GM23338 (cell line): ENCODE results near the gene INPP4B. TPM values are rescaled to one million over a fixed set of nuclear protein-coding genes. Genes with fewer than 3 reads are reported as not detected.

ENCODE experiments used
- ATAC-seq: fragments of 200-7000 bp; cut with Tn5 transposase; 3 replicates; pipeline ENCODE4 v1.9.1; 2020
- DNase-seq: peaks from one replicate; pipeline ENCODE4 v3.0.0-alpha.2; 2015; ENCODE audit warnings: low spot score
- H2AFZ ChIP-seq: fragments of 200-600 bp; sonication (generic); 2 replicates; pipeline ENCODE4 v1.8.0; 2016; ENCODE audit warnings: antibody characterized with exemption, mild to moderate bottlenecking, moderate library complexity
- H3F3A ChIP-seq: fragments of 200-600 bp; sonication (generic); replicated peaks from 2 replicates; pipeline ENCODE4 v1.8.0; 2017; ENCODE audit warnings: antibody characterized with exemption, mixed run types, low read depth
- H3K27ac ChIP-seq: fragments of 200-600 bp; sonication (generic); 2 replicates; pipeline ENCODE4 v1.6.1; 2016; ENCODE audit warnings: low read depth
- H3K27me3 ChIP-seq: fragments of 200-600 bp; sonication (generic); 2 replicates; pipeline ENCODE4 v1.8.0; 2016; ENCODE audit warnings: mild to moderate bottlenecking, mixed run types, moderate library complexity; ENCODE audit not compliant: insufficient read depth
- H3K36me3 ChIP-seq: fragments of 200-600 bp; sonication (generic); 2 replicates; pipeline ENCODE4 v1.8.0; 2016; ENCODE audit warnings: mild to moderate bottlenecking; ENCODE audit not compliant: insufficient read depth
- H3K4me1 ChIP-seq: fragments of 200-600 bp; sonication (generic); 2 replicates; pipeline ENCODE4 v1.8.0; 2016; ENCODE audit warnings: mild to moderate bottlenecking, moderate library complexity; ENCODE audit not compliant: insufficient read depth
- H3K4me2 ChIP-seq: fragments of 200-600 bp; sonication (generic); 2 replicates; pipeline ENCODE4 v1.7.1; 2017; ENCODE audit warnings: mixed run types
- H3K4me3 ChIP-seq: fragments of 200-600 bp; sonication (generic); 2 replicates; pipeline ENCODE4 v1.6.1; 2016; ENCODE audit warnings: mixed run types
- H3K79me2 ChIP-seq: fragments of 200-600 bp; sonication (generic); replicated peaks from 2 replicates; pipeline ENCODE4 v1.8.0; 2017; ENCODE audit warnings: mild to moderate bottlenecking; ENCODE audit not compliant: insufficient read depth
- H3K9me2 ChIP-seq: fragments of 200-600 bp; sonication (generic); 2 replicates; pipeline ENCODE4 v1.8.0; 2017; ENCODE audit not compliant: insufficient read depth
- H4K20me1 ChIP-seq: fragments of 200-600 bp; sonication (generic); replicated peaks from 2 replicates; pipeline ENCODE4 v1.8.0; 2017; ENCODE audit warnings: mild to moderate bottlenecking; ENCODE audit not compliant: insufficient read depth
- H3K27ac Mint-ChIP-seq: 2 replicates; pipeline ENCODE4 v1.8.0; 2020; ENCODE audit warnings: inconsistent platforms, mild to moderate bottlenecking, moderate library complexity, mixed read lengths
- H3K27me3 Mint-ChIP-seq: 3 replicates; pipeline ENCODE4 v1.8.0; 2022; ENCODE audit warnings: low read depth, mild to moderate bottlenecking, moderate library complexity, mixed read lengths, inconsistent platforms; ENCODE audit not compliant: insufficient read depth, poor library complexity
- H3K36me3 Mint-ChIP-seq: 3 replicates; pipeline ENCODE4 v1.8.0; 2021; ENCODE audit warnings: low read depth, mild to moderate bottlenecking, inconsistent platforms, moderate library complexity, mixed read lengths
- H3K4me1 Mint-ChIP-seq: 3 replicates; pipeline ENCODE4 v1.8.0; 2020; ENCODE audit warnings: mild to moderate bottlenecking, inconsistent platforms, mixed read lengths
- H3K4me3 Mint-ChIP-seq: 3 replicates; pipeline ENCODE4 v1.8.0; 2021; ENCODE audit warnings: moderate library complexity, mild to moderate bottlenecking, inconsistent platforms, mixed read lengths
- H3K9me3 Mint-ChIP-seq: 3 replicates; pipeline ENCODE4 v1.8.0; 2020; ENCODE audit warnings: moderate library complexity, mild to moderate bottlenecking, inconsistent platforms, mixed read lengths
- CREB1 ChIP-seq: fragments of 250-450 bp; sonication (Bioruptor Pico); IDR thresholded peaks from 2 replicates; pipeline ENCODE4 v1.5.0; 2020; ENCODE audit warnings: low read depth, mild to moderate bottlenecking, moderate library complexity
- ETS1 ChIP-seq: IDR thresholded peaks from 2 replicates; pipeline ENCODE4 v1.6.1; 2016; ENCODE audit warnings: antibody characterized with exemption
- EZH2 ChIP-seq: fragments of 200-600 bp; sonication (generic); IDR thresholded peaks from one replicate; pipeline ENCODE4 v1.8.0; 2017; ENCODE audit warnings: antibody characterized with exemption, mild to moderate bottlenecking, low read depth; ENCODE audit not compliant: unreplicated experiment
- EZH2phosphoT487 ChIP-seq: fragments of 200-600 bp; sonication (generic); IDR thresholded peaks from one replicate; pipeline ENCODE4 v1.8.1; 2018; ENCODE audit warnings: antibody characterized with exemption; ENCODE audit not compliant: unreplicated experiment
- JUNB ChIP-seq: IDR thresholded peaks from one replicate; pipeline ENCODE4 v1.6.1; 2016; ENCODE audit warnings: antibody characterized with exemption; ENCODE audit not compliant: unreplicated experiment
- NANOG ChIP-seq: IDR thresholded peaks from 2 replicates; pipeline ENCODE4 v1.6.1; 2016; ENCODE audit warnings: antibody characterized with exemption, borderline replicate concordance
- POLR2AphosphoS5 ChIP-seq: IDR thresholded peaks from 2 replicates; pipeline ENCODE4 v1.6.1; 2016; ENCODE audit warnings: antibody characterized with exemption, low read depth
- REST ChIP-seq: IDR thresholded peaks from one replicate; pipeline ENCODE4 v1.6.1; 2018; ENCODE audit warnings: antibody characterized with exemption; ENCODE audit not compliant: unreplicated experiment
- STAT1 ChIP-seq: IDR thresholded peaks from one replicate; pipeline ENCODE4 v1.6.1; 2016; ENCODE audit warnings: antibody characterized with exemption; ENCODE audit not compliant: unreplicated experiment
- ZNF114 ChIP-seq: fragments of 250-450 bp; sonication (Bioruptor Pico); IDR thresholded peaks from 2 replicates; pipeline ENCODE4 v1.5.0; 2020; ENCODE audit warnings: mild to moderate bottlenecking, moderate library complexity
- ZNF331 ChIP-seq: fragments of 250-450 bp; sonication (Bioruptor Pico); IDR thresholded peaks from 2 replicates; pipeline ENCODE4 v1.5.0; 2020; ENCODE audit warnings: low read depth, mild to moderate bottlenecking, moderate library complexity
- ZNF462 ChIP-seq: fragments of 250-450 bp; sonication (Bioruptor Pico); IDR thresholded peaks from 2 replicates; pipeline ENCODE4 v1.5.0; 2020; ENCODE audit warnings: mild to moderate bottlenecking, moderate library complexity
- polyA plus RNA-seq: library from polyadenylated mRNA; unstranded; fragments of >200 nt; fragmentation: Nextera tagmentation; extraction: Ambion mirVana; gene quantifications from 2 replicates; pipeline ENCODE4 v1.2.1, GENCODE V29; 2016
- total RNA-seq: library from RNA; depleted of rRNA; stranded (reverse); fragments of >200 nt; shearing (Covaris generic); gene quantifications from 2 replicates; pipeline ENCODE4 v1.2.3, GENCODE V29; 2014

Gene INPP4B
- total and polyA plus RNA-seq, 2 experiments from 2014 or later = 0.11 to 0.14 TPM

GRCh38 chr4:142124874-142125273 lies 721.2 kb downstream of the INPP4B start (continued):
- TF ChIP-seq NANOG (no peak), ZNF114 (CRISPR knock-in tag) (no peak), ZNF331 (CRISPR knock-in tag) (no peak), EZH2phosphoT487 (no peak), CREB1 (CRISPR knock-in tag) (no peak), POLR2AphosphoS5 (no peak), STAT1 (no peak), EZH2 (no peak), JUNB (no peak)

GRCh38 chr4:142121448-142122350 lies 724.4 kb downstream of the INPP4B start:
- no peaks in the 10 kb centered on the region for H3K27me3 Mint-ChIP-seq
- Histone ChIP-seq H3K79me2 (no peaks in the 10 kb centered on the region), H3K27me3 (no peaks in the 10 kb centered on the region), H3K36me3 (no peaks in the 10 kb centered on the region), H4K20me1 (no peaks in the 10 kb centered on the region), H3K9me2 (no peaks in the 10 kb centered on the region), H3F3A (no peaks in the 10 kb centered on the region), H3K4me3 (no peak overlapping the region), H3K4me1 (peaks cover 6% of the 10 kb centered on the region; the same call in 1 of the 2 replicates), H3K4me2 (0 out of 2 replicates have a peak overlapping the region, but pooled peaks have one; percentile 14), H3K27ac (no peak overlapping the region), H2AFZ (peak overlapping the region; percentile 49; the same call in 1 of the 2 replicates)
- no peak overlapping the region for H3K27ac Mint-ChIP-seq
- DNase-seq (no peak), ATAC-seq (no peak)
- peaks cover 5% of the 10 kb centered on the region; the same call in 2 of the 3 replicates for H3K9me3 Mint-ChIP-seq
- H3K4me3 Mint-ChIP-seq = no peak overlapping the region
- H3K36me3 Mint-ChIP-seq = peaks cover 2% of the 10 kb centered on the region; the same call in 1 of the 3 replicates
- peaks cover 4% of the 10 kb centered on the region; the same call in 2 of the 3 replicates for H3K4me1 Mint-ChIP-seq
- TF ChIP-seq NANOG = no peak
- no peak for TF ChIP-seq REST
- TF ChIP-seq ZNF114 (CRISPR knock-in tag) = no peak
- TF ChIP-seq ZNF462 (CRISPR knock-in tag) = no peak
- no peak for TF ChIP-seq JUNB
- TF ChIP-seq POLR2AphosphoS5 = no peak
- no peak for TF ChIP-seq ETS1
- TF ChIP-seq EZH2 = no peak
- no peak for TF ChIP-seq STAT1
- no peak for TF ChIP-seq ZNF331 (CRISPR knock-in tag)
